HG03469 (cell line): ENCODE data around the gene SLAMF8.

ENCODE experiments used
- ATAC-seq: cut with Tn5 transposase; IDR thresholded peaks from one replicate; pipeline ENCODE4 v1.9.1; 2021; ENCODE audit warnings: mild to moderate bottlenecking, moderate library complexity, moderate number of reproducible peaks; ENCODE audit not compliant: unreplicated experiment

Gene SLAMF8

DNA sequence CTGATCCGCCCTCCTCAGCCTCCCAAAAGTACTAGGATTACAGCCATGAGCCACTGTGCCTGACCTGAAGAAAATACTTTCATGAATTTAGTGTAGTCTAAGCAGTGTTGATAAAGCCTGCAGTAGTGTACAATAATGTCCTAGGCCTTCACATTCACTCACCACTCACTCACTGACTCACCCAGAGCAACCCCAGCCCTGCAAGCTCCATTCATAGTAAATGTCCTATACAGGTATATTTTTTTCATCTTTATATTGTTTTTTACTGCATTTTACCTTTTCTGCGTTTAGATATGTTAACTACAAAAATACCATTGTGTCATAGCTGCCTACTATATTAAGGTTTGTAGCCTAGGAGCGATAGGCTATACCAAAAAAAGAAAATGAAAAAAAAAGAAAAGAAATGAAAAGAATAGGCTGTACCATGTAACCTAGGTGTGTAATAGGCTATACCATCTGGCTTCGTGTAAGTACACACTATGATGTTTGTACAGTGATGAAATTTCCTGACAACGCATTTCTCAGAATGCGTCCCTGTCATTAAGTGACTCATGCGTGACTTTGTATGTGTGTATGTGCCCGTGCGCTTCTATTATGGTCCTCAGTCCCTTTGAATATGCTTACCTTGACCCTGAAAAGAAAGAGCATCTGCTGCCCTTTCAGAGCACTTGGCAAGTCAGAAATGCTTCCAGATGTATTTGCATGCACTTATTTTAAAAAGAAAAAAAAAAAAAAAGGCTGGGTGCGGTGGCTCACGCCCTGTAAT is 9.2 kb upstream of the SLAMF8 start:
- no peak for ATAC-seq

DNA sequence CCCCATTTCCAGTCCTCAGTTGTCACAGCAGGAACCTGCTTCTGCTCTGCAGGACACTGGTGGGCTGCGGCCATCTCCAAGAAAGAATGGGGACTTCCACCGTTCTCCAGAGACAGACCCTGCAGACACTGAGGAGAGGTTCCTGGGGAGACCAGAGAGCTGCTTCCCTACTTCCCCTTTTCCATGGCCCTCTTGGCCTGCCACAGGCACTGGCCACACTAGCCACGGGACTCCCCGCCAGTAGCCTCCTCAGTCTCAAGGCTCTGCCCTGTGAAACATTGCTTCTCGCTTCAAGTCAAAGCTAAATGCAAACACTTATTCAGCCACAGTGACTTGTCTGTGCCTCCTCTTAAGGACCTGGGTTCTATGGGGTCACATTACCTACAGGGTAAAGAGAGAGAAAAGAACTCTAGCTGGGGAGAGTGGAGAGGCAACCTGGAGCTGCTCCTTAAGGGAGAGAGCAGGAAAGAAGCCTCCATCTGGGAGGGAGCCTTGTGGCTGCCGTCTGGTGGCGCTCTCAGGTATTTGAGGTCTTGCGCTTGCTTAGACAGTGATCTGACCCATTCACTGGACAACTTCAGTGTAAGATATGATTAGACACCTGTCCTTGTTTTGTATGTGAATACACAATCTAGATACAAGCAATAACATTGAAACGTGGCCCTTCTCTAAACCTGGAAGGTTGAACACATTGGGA is 5.4 kb upstream of the SLAMF8 start:
- ATAC-seq, result no peak

DNA sequence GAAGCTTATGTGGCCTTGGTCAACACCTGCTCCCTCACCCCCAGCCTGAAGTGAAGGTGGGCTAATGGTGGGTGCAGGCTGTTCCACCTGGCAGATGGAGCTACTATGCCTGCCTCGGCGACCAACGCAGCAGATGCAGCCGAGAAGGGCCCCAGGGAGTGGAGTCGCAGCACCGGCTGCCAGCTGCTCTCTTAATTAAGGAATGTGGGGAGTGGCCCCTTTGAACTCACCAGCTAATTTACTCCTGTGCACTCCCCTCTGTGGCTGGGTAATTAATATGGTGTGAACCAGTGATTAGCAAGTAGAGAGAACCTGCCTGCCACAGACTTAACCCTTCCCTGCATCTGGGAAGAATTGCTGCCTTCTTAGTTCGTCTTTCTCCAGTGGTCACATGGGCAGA is 3.3 kb upstream of the SLAMF8 start:
- no peak for ATAC-seq

DNA sequence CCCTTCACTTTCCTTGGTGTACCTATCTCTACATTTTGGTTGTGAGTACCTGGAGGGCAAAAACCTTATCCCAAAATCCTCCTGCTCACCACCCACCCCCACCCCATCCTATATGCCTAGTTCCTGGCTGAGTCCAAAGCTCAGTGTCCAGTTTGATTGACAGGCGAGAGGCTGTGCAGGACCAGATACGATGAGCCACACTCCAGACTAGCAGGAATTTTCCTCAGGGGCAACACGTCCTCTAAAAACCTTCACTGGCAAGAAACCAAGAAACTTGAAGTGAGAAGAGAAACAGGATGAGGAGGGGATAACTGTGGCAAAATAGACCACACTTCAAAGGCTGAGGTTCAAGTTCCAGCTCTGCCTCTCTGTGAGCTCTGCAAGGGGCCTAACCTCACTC is 1.1 kb upstream of the SLAMF8 start:
- ATAC-seq, result no peak

DNA sequence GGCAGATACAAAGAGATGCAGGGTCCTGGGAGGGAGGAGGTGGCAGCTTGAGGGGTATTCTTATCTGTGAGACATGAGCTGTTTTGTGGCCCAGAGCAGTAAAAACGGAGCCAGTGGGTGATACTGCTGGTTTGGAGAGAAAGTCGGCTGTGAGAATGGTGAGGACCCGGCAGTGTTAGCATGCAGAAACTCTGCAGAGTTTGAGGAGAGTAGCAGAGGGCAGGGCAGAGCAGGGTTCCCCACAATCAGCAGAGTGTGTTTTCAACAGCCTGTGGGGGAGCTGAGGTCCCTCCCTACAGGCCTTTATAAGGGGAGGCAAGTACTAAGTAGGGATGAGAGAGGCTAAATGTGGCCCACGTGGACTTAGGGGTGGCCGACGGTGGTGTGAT is 423 bp downstream of the SLAMF8 start:
- ATAC-seq, result no peak

DNA sequence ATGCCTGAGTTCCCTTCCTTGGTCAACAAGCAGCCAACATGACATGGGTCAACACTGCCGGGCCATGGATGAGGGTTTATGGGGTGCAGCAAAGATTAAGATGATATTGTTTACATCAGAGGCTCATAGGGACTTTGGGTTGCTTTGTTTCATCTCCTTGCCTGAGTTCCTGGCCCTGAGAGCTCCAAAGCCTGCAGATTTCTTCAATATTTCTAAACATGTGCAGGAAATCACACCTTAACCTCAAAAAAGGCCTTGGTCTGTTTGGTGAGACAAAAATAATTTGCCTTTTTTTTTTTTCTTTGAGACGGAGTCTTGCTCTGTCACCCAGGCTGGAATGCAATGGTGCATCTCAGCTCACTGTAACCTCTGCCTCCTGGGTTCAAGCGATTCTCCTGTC is 876 bp downstream of the SLAMF8 start:
- no peak for ATAC-seq

DNA sequence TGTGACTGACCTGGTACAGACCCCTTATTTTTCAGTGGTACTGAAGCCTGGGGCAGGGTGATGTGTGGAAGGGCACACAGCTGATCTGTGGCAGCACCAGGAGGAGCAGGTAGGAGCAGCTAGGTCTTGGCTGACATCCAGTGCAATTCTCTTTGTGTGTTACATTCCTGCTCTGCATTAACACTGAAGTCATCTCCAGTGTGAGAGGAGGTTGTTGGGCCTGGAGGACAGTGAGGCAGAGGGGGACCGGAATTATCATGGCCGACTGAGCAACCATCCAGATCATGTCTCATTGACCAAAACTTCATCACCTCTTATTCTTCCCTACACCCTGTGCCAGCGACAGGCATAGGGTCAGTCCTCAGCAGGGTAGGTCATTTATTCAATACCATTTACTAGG is 1.5 kb downstream of the SLAMF8 start:
- ATAC-seq, result no peak

DNA sequence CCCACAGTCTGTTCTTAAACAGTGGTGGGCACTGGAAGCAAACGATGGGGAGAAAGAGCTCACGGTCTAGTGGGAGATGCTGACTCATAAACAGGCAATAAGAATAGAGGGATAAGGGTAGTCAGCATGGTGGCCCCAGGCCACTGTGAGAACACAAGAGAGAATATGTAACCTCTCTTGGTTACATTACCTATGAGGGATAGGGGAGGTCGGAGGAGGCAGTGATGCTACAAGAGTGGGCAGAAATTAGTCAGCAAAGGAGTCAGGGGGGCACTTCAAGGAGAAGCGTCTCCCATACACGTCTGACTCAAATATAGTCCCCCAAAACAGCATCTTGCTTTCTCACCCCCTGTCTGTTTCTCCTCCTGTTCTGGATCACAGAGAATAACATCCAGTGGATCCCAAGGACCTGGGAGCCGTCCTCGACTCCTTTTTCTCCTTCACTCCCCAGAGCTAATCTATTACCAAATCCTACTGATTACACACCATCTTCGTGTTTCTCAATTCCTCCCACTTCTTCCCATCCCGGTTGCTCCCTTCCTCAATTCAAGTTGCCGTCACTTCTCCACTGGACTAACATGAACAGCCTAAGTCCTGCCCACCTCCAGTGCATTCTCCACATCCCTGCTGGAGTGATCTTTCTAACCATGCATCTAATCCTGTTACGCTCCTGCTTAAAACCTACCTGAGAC is 2.1 kb downstream of the SLAMF8 start:
- ATAC-seq, result no peak

DNA sequence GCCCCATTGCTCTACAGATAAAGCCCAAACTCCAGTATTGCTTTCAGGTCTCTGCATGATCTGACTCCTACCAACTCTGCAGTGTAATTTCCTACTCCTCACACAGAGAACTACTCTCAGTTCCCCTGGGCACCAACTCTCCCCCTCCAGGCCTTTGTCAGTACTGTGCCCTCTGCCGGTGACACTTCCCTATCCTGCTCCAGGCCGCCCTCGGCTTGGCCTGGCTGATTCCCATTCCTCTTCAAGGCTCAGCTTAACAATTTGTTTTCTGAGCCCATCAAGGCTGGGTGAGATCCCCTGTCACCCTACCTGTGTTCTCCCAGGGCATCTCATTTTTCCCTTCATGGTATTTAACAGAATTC is 2.6 kb downstream of the SLAMF8 start:
- ATAC-seq, result peak; percentile 57

DNA sequence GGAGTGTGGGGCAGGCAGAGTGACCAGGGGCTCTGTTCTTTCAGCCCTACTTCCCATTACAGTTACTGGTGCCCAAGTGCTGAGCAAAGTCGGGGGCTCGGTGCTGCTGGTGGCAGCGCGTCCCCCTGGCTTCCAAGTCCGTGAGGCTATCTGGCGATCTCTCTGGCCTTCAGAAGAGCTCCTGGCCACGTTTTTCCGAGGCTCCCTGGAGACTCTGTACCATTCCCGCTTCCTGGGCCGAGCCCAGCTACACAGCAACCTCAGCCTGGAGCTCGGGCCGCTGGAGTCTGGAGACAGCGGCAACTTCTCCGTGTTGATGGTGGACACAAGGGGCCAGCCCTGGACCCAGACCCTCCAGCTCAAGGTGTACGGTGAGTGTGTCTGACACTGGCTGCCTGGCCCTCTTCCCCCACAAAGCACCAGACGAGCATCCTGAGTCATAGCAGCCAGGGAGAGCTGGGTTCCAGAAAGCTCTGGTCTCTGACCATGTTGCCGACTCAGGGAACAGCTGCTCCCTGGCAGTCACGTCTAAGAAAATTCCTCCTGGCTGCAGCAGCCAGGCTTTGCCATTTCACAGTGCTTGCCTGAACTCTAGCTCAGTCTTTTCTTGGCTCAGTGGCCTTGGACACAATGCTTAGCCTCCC is 3.3 kb downstream of the SLAMF8 start:
- no peak for ATAC-seq

DNA sequence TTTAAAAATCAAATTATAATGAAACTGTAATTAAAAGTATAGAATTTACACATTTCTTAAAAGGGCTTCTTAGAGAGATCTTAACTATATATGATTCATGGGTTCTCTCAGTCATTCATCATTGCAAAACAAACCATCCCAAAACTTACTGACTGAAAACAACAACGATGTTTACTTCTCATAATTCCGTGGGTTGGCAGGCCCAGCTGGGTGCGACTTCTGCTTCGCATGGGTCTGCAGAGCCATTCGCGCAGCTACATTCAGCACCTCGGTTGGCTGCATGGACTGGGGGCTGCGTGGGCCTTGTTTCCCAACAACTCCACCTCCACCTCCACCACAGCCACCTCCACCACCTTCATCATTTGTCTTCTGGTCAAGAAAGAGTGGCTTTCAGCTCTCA is 4.0 kb downstream of the SLAMF8 start:
- ATAC-seq, result no peak

DNA sequence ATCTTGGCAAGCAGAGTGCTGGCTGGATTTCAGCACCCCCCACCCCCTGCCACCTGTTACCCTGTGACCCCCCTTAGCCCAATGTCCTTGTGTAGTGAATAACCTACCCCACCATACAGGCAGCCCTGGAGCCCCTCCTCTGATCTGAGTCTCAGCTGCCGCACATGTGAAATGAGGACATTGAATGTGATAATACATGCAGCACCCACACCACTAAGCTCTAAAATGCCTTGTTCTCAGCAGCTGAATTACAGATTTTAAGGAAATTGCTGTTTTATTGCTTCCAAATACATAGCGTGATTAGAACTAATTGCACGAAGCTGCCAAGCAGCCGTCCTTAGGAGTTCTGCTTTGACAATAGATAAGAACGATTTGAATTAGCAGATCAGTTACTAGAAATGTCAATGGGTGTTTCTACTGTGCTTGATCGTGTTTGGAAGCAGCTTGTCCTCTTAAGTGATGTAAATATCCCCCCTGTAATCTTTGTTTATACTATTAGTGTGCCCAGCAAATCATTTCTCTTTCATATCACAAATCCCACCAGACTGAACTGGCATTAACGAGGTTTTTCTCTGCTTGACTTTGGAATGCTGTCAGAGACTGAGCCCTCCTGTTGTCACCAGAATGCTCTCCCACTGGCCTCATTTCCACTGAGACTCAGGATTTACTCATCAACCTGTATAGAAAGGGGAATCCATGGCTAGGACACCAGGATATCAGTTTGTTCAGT is 4.9 kb downstream of the SLAMF8 start:
- ATAC-seq, result no peak

DNA sequence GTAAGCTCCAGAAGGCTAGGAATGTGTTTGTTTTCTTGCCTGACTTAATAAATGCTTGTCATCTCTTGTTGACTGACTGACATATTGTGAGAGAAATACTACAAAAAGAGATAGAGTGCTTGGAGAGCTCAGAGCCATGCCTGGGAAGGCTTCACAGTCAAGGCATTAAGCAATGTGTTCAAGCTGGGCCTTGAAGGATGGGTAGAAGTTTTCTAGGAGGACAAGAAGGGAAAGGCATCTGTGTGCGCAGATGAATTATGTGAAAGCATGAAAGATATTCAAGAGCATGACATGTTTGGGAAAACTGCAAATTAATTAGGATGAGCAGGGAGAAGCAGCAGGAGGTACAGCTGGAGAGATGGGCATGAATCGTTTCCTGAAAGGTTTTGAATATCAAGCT is 5.6 kb downstream of the SLAMF8 start:
- ATAC-seq, result no peak

DNA sequence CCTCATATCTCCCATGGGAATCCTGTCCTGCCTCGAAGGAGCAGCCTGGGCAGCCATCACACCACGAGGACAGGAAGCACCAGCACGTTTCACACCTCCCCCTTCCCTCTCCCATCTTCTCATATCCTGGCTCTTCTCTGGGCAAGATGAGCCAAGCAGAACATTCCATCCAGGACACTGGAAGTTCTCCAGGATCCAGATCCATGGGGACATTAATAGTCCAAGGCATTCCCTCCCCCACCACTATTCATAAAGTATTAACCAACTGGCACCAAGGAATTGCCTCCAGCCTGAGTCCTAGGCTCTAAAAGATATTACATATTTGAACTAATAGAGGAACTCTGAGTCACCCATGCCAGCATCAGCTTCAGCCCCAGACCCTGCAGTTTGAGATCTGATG is 8.7 kb downstream of the SLAMF8 start:
- ATAC-seq, result no peak

DNA sequence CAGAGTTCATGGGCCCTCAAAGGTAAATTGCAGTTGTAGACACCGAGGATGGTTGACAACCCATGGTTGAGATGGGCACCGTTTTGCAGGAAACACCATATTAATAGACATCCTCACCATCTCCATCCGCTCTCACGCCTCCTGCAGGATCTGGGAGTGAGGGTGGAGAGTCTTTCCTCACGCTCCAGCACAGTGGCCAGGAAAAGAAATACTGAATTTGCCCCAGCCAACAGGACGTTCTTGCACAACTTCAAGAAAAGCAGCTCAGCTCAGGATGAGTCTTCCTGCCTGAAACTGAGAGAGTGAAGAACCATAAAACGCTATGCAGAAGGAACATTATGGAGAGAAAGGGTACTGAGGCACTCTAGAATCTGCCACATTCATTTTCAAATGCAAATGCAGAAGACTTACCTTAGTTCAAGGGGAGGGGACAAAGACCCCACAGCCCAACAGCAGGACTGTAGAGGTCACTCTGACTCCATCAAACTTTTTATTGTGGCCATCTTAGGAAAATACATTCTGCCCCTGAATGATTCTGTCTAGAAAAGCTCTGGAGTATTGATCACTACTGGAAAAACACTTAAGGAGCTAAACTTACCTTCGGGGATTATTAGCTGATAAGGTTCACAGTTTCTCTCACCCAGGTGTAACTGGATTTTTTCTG is 9.3 kb downstream of the SLAMF8 start:
- ATAC-seq, result no peak

DNA sequence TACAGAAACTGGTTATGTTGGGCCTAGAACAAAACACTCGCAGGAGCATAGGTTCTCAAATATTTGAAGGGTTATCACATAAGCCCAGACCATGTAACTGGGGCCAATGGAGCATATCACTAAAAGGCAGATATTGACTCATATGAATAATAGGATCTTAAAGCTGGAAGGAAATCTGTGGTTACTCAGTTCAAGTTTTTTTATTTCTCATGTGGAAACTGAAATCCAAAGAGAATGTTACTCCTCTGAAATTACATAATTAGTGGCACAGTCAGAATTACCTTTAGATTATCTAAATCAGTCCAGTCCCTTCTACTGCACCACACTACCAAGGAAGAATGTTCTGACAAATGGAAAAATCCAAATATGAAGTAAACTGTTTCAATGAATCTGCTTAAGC is 12.0 kb downstream of the SLAMF8 start:
- ATAC-seq, result peak; percentile 57

DNA sequence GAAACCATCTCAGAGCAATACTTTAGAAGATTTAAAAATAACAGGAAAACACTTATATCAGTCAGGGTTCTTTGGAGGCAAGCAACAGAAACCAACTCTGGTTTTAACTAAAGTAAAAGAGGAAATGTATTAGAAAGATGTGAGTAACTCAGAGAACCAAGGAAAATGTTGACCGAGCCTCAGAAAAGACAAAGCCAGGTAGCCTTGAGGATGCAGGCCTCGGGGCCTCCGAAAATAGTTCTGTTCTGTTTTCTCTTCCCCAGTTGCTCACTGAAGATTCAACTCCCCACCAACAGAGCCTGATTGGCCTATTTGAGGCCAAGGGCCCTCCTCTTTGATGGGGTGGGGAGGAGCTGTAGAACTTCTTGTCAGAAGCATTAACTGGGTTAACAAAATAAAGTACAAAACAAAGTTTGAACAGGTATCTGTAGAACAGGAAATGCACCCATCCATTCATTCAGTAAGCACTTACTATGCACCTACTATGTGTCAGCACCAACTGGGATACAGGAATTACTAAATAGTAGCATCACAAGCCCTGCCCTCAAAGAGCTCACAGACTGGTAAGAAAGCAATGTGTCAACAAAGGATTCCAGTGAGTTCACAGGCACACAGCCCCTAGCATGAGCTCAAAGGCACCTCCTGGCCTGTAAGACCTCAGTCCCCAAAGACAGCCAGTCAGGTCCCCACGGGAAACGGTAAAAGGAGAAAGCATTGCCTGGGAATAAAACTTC is 12.6 kb downstream of the SLAMF8 start:
- no peak for ATAC-seq

DNA sequence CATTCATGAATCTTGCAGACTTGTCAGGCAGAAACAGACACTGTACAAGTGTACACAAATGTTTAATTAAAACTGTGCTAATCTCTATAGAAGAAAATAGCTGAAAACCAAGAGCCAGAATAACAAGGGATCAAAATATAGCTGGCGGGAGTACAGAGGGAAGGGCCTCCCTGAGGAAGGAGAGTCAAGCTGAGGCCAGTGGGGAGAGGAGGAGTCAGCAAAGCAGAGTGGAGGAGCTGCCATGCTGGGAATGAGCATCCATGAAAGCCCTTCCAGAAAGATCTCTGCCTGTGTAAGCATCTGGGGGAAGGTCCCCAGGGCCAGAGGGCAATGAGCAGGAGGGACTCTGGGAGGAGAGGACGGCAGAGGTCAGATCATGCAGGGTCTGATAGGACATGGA is 15.1 kb downstream of the SLAMF8 start:
- no peak for ATAC-seq

DNA sequence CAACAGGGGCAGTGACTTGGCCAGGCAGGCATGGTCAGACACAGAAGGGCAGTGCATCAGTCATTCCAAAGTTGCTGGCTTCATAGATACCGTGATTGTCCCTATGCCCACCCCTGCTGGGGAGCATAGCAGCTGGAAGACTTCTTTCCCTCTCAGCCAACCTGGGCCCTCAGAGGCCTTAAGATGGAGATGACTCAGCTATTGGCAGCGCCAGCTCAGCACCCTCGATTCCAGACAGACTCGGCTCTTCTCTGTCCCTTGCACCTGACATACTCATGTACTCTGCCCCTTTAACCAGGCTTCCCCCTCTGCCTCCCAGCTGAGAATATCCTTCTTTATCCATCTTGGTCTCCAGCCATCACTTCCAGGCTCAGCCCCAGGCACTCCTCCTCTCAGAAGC is 16.8 kb downstream of the SLAMF8 start:
- no peak for ATAC-seq
